Colonic mucosa (tissue), 4 donors: ENCODE results near the gene TOP3B. TPM values are rescaled to one million over a fixed set of nuclear protein-coding genes. Genes with fewer than 3 reads are reported as not detected.
A peak's percentile ranks its signal among the peaks of the same experiment; 100 is the strongest.

Experiments used
- DNase-seq: peaks from one replicate; pipeline ENCODE4 v3.0.0-alpha.2; 2020
- H3K27ac ChIP-seq: fragments of 200-600 bp; one replicate; pipeline ENCODE4 v1.8.0; 2021
- H3K27me3 ChIP-seq: fragments of 200-600 bp; one replicate; pipeline ENCODE4 v1.8.0; 2021
- H3K36me3 ChIP-seq: fragments of 200-600 bp; one replicate; pipeline ENCODE4 v1.8.0; 2021
- H3K4me1 ChIP-seq: fragments of 200-600 bp; one replicate; pipeline ENCODE4 v1.8.0; 2021; ENCODE audit warnings: mild to moderate bottlenecking
- H3K4me3 ChIP-seq: fragments of 200-600 bp; one replicate; pipeline ENCODE4 v1.8.0; 2021
- H3K9ac ChIP-seq, 2 donors: one replicate each; pipeline ENCODE4 v1.7.0; 2013; ENCODE audit warnings: control low read depth in 2 of 2, low read depth in 2 of 2, low read length in 2 of 2
- H3K9me3 ChIP-seq: fragments of 200-600 bp; one replicate; pipeline ENCODE4 v1.8.0; 2021
- CTCF ChIP-seq: fragments of 200-600 bp; IDR thresholded peaks from one replicate; pipeline ENCODE4 v1.8.0; 2022; ENCODE audit warnings: antibody characterized with exemption, mild to moderate bottlenecking
- intact Hi-C: fragments of 100-400 bp; cut with DNase I; formaldehyde crosslinking; loops from one replicate; pipeline ENCODE4 v1.14.1; 2022
- total RNA-seq, 2 donors: library from RNA; stranded (reverse); fragmentation: NEBNext Ultra II Directional in 1 of 2; extraction: Animal tissue kit (Norgen Biotek cat#: 25700) in 1 of 2; gene quantifications; one replicate each; pipeline ENCODE4 v1.2.1, GENCODE V29; 2021
- donor health status: healthy.
- donor health status: DM: no; HTN: no; CAD: no.
- donor health status: DM: no; HTN: no; CAD: no.

TOP3B gene
- total RNA-seq, 2 donors from 2014 or later = 20.1 to 37.4 TPM

- Histone ChIP-seq H3K9ac (no peak overlapping the region), H3K27ac (no peak overlapping the region), H3K4me1 (no peaks in the 10 kb centered on the region), H3K9me3 (no peaks in the 10 kb centered on the region), H3K4me3 (no peak overlapping the region), H3K36me3 (peaks cover 5% of the 10 kb centered on the region), H3K27me3 (no peaks in the 10 kb centered on the region)
- intact Hi-C loops = no loop called here
- TF ChIP-seq CTCF = no peak
- no peak for DNase-seq
These were observed 18.8 kb downstream of the TOP3B start for GRCh38 chr22:21963790-21964211.

- no peak for TF ChIP-seq CTCF
- intact Hi-C loops = no loop called here
- Histone ChIP-seq H3K36me3 (peaks cover 5% of the 10 kb centered on the region), H3K4me3 (no peak overlapping the region), H3K9ac (no peak overlapping the region), H3K27me3 (no peaks in the 10 kb centered on the region), H3K4me1 (no peaks in the 10 kb centered on the region), H3K9me3 (no peaks in the 10 kb centered on the region), H3K27ac (no peak overlapping the region)
- no peak for DNase-seq
These were observed 19.3 kb downstream of the TOP3B start for GRCh38 chr22:21963286-21963685.

GRCh38 chr22:21962655-21962949 lies 20.0 kb downstream of the TOP3B start:
- Histone ChIP-seq H3K27me3 (no peaks in the 10 kb centered on the region), H3K4me3 (no peak overlapping the region), H3K4me1 (no peaks in the 10 kb centered on the region), H3K9ac (no peak overlapping the region), H3K27ac (no peak overlapping the region), H3K9me3 (no peaks in the 10 kb centered on the region), H3K36me3 (peaks cover 5% of the 10 kb centered on the region)
- intact Hi-C loops = no loop called here
- DNase-seq = no peak
- TF ChIP-seq CTCF = no peak

- no peak for TF ChIP-seq CTCF
These were observed 20.5 kb downstream of the TOP3B start for GRCh38 chr22:21961886-21962654.

GRCh38 chr22:21961127-21961867 lies 21.3 kb downstream of the TOP3B start:
- no peak for TF ChIP-seq CTCF
- H3K4me3 ChIP-seq = no peak overlapping the region
- intact Hi-C loops = no loop called here
- no peaks in the 10 kb centered on the region for H3K4me1 ChIP-seq
- no peaks in the 10 kb centered on the region for H3K9me3 ChIP-seq
- peaks cover 5% of the 10 kb centered on the region for H3K36me3 ChIP-seq
- no peak for DNase-seq
- no peak overlapping the region for H3K9ac ChIP-seq
- no peak overlapping the region for H3K27ac ChIP-seq
- no peaks in the 10 kb centered on the region for H3K27me3 ChIP-seq

More at GRCh38 chr22:21961886-21962654, 20.5 kb downstream of the TOP3B start:
- peaks cover 5% of the 10 kb centered on the region for H3K36me3 ChIP-seq
- no peaks in the 10 kb centered on the region for H3K27me3 ChIP-seq
- H3K9me3 ChIP-seq = no peaks in the 10 kb centered on the region
- no peak overlapping the region for H3K27ac ChIP-seq
- no peaks in the 10 kb centered on the region for H3K4me1 ChIP-seq
- H3K9ac ChIP-seq = no peak overlapping the region
- DNase-seq = peak; percentile 49
- no peak overlapping the region for H3K4me3 ChIP-seq
- intact Hi-C loops = no loop called here
